IPS DF 4.7 (cell line): ENCODE results near the gene G3BP2.
"Not testable (repeated sequence)": the region's sequence is repeated elsewhere in the genome, so short reads cannot be mapped to it uniquely, and the experiment has no call there.

ENCODE experiments used
- DNase-seq: peaks from one replicate; pipeline ENCODE4 v3.0.0-alpha.2; 2013; ENCODE audit warnings: low spot score; ENCODE audit errors: extremely low read depth

G3BP2 gene

DNA sequence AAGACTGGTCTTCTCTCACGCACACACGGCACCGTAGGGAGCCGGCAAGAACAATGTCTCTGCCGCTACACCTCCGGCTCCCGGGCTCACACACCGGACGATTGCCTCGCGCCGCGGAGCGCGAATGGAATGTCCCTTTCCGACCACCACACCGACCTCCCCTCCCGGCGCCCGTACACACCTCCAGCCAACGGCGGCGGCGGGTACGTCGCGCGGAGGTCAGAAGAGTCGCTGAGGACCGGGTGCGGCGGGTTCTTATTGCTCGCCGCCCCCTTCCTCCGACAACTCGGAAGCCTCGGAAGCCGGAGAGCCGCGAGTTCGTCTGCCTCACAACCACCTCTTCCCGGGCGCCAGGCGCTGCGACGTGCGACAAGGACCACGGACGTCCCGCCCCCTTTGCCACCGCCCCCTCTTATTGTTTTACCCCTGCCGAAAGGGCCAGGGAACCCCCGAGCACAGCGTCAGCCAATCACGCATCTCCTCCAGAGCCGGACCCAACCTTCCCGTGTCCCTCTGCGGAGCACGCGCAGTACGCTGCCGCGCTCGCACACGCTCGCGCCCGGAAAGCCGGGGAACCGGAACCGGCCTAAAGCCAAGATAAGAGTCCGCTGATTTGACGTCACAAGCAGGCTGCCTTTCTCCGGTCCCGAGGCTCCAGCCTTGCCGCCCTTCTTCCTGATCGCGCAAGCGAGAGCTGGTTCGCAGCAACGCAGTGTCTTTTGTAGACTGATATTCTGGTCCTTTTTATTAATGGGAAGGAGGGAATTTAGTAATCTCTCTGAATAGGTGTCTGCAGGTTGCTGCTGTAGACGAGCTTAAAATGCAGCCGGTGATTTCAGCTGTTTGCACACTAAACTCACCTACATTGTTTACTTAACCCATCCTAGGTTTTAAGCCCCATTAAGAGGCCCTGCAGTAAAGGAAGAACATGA is at the start of gene G3BP2:
TSS of gene G3BP2 (minus strand) at position 385 of the 932 bp plus-strand sequence. CDS start 11,386 bp downstream, outside the sequence.
- peak; percentile 96 for DNase-seq

GRCh38 chr4:75722417-75722816 is 49.2 kb upstream of the G3BP2 start:
- DNase-seq: no peak

DNA sequence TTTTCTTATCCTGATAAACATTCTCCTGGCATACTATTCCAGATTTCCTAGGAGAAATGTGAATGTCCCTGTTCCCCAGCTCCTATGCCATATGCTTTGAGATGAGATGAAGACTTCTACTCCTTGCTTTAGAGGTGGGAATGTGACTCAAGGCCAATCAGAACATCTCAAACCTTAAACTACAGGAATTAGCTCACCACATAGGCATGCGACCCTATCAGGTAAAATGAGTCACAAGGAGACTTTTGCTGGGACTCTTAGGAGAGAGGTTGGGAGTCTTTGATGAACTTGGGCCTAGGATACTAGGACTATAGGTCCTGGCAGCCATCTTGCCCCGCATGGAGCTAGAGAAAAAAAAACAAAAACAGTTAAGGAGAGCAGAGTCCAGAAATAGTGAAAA is 45.3 kb upstream of the G3BP2 start:
- DNase-seq: no peak

DNA sequence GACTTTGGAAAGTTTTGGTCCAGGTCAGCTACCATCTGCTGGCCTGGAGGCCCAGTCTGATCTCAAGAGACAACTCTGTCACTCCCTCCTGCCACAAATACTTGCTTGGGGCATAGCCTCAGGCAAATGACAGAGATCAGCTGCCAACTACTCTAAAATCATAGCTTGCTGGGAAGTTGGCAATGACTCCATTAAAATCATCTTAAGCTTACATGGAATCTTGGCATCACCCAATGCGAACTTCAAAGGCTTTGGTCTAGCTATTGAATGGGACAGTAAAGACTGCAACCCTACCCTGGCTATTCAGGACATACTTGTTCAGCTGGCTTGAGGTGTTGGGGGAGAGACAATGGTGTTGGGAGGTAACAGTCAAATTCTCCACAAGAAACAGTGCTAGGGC is 44.2 kb upstream of the G3BP2 start:
- no peak for DNase-seq

GRCh38 chr4:75716054-75716453 is 42.8 kb upstream of the G3BP2 start:
- not testable (repeated sequence) for DNase-seq

- DNase-seq: no peak
Measured at GRCh38 chr4:75715105-75715799, 42.0 kb upstream of the G3BP2 start.

DNA sequence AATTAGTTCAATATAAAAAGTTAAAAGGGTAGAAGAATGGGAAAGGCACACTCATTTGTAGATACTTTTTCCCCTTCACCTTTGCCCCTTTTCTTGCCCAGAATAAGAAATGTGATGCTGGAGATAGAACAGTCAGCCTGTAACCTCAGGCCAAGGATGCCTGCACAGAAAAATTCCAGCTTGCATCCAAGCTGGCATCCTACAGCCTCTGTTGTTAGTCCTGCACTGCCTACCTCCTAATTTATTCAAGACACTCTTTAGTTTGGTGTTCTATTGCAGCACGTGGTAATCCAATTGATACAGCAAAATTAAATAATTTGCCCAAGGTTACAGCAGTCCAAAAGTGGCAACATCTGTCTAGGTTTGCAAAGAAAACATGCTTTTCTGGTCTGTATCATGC is 41.5 kb upstream of the G3BP2 start:
- DNase-seq: no peak

- DNase-seq: no peak
Measured at GRCh38 chr4:75714011-75714410, 40.8 kb upstream of the G3BP2 start.

GRCh38 chr4:75710246-75710645 is 37.0 kb upstream of the G3BP2 start:
- DNase-seq: no peak

GRCh38 chr4:75708218-75708691 is 35.0 kb upstream of the G3BP2 start:
- no peak for DNase-seq

- peak; percentile 87 for DNase-seq
Measured at GRCh38 chr4:75705198-75705977, 32.2 kb upstream of the G3BP2 start.

- no peak for DNase-seq
Measured at GRCh38 chr4:75702919-75703411, 29.8 kb upstream of the G3BP2 start.

- DNase-seq: no peak
Measured at GRCh38 chr4:75699299-75699698, 26.1 kb upstream of the G3BP2 start.

DNA sequence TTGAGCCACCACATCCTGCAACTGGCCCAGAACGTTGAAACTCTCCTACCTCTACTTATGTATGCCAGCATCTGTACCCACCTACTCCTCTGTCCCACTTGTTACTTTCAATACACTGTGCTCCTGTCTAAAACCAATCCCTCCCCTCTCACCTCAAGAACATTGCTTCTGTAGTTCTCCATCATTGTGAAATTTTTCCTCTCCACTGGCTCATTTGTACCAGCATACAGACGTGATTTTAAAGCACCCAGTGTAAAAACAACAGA is 25.7 kb upstream of the G3BP2 start:
- no peak for DNase-seq

- no peak for DNase-seq
Measured at GRCh38 chr4:75698162-75698962, 25.2 kb upstream of the G3BP2 start.

GRCh38 chr4:75696581-75696980 is 23.4 kb upstream of the G3BP2 start:
- no peak for DNase-seq

DNA sequence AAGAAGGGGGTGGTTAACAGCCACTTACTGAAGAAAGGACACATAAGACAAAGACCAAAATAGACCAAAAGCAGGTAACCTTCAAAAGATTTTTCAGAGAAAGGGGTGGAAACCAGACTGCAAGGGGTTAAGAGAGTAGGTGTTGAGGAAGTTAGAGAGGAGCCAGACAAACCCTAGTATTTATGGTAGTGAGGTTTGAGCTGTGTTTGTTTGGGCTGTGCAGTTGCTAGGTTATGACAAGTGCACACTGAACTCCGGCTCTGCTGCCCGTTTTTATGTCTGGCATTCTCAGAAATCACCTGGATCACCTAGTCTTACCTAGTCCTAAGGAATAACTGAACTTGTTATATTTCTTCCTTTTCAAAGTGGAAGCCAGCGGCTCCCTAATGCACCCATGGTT is 22.9 kb upstream of the G3BP2 start:
- DNase-seq: no peak

DNA sequence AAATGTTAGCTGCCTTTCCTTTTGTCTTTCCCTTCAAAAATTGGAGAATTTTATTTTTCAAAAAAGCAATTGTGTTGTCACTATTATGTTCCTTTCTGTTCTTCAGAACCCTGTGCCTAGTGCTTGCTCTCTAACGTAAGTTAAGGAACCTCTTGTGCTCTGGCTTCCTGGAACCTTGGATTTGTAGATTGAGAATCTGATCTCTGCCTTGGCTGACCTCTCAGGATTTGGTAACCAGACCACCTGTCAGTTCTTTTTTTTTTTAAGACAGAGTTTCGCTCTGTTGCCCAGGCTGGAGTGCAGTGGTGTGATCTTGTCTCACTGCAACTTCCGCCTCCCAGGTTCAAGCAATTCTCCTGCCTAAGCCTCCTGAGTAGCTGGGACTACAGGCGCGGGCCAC is 18.9 kb upstream of the G3BP2 start:
- not testable (repeated sequence) for DNase-seq

- DNase-seq: not testable (repeated sequence)
Measured at GRCh38 chr4:75687125-75687524, 13.9 kb upstream of the G3BP2 start.

DNA sequence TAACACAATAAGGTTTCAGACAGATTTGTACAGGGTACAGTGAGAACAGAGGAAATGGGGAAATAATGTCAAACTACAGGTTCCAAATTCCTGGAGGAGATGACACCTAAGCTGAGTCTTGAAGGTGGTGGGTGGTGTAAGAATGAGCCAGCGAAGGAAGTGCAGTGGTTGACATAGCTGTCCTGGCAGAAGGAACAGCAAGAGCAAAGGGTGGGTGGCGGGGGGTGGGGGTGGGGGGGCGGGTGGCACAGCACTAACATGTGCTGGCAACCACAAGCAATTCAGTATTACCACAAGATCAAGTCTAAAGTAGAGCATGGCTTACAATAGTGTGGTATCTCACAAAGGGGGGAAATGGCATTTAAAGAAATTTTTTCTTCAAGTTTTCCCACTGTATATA is 13.1 kb upstream of the G3BP2 start:
- no peak for DNase-seq
